ENCODE measurements around the gene COQ8A.

- no peak for TF ChIP-seq CTCF (conservative IDR thresholded peaks at IDR 0.05; ENCODE audit: low read depth in 2 of 2)
- no peak for TF ChIP-seq POLR2AphosphoS5 (IDR thresholded peaks at IDR 0.05; ENCODE audit: low read depth)
- TF ChIP-seq EZH2 (IDR thresholded peaks at IDR 0.05; ENCODE audit: low read depth, unreplicated experiment), result no peak
- TF ChIP-seq STAT1 (IDR thresholded peaks at IDR 0.05; ENCODE audit: unreplicated experiment), result no peak
- TF ChIP-seq ZNF114 (CRISPR knock-in tag; IDR thresholded peaks at IDR 0.05), result no peak
- no peak for TF ChIP-seq REST (IDR thresholded peaks at IDR 0.05; ENCODE audit: unreplicated experiment)
- TF ChIP-seq JUNB (IDR thresholded peaks at IDR 0.05; ENCODE audit: unreplicated experiment), result no peak
- TF ChIP-seq CREB1 (CRISPR knock-in tag; IDR thresholded peaks at IDR 0.05; ENCODE audit: low read depth), result no peak
- TF ChIP-seq ETS1 (IDR thresholded peaks at IDR 0.05), result no peak
- TF ChIP-seq EZH2phosphoT487 (IDR thresholded peaks at IDR 0.05; ENCODE audit: unreplicated experiment), result no peak
- TF ChIP-seq NANOG (IDR thresholded peaks at IDR 0.05; ENCODE audit: borderline replicate concordance), result no peak
- TF ChIP-seq ZNF462 (CRISPR knock-in tag; IDR thresholded peaks at IDR 0.05), result no peak
- no peak for TF ChIP-seq ZNF331 (CRISPR knock-in tag; IDR thresholded peaks at IDR 0.05; ENCODE audit: low read depth)
Measured at GRCh38 chr1:226971765-226972164, 31.7 kb downstream of the COQ8A start.
